Measurements from ENCODE around the gene MYORG.
"Not testable (repeated sequence)": the region's sequence is repeated elsewhere in the genome, so short reads cannot be mapped to it uniquely, and the experiment has no call there.

Gene MYORG

GRCh38 chr9:34367751-34368410 is 8.8 kb downstream of the MYORG start:
- not testable (repeated sequence) for DNase-seq

GRCh38 chr9:34366365-34366764 is 10.3 kb downstream of the MYORG start:
- no peak for DNase-seq

GRCh38 chr9:34365282-34365681 is 11.4 kb downstream of the MYORG start:
- no peak for DNase-seq

GRCh38 chr9:34363619-34364351 is 12.9 kb downstream of the MYORG start:
- no peak for DNase-seq

GRCh38 chr9:34362614-34363214 is 14.0 kb downstream of the MYORG start:
- no peak for DNase-seq

GRCh38 chr9:34352957-34353356 is 23.7 kb downstream of the MYORG start:
- DNase-seq: not testable (repeated sequence)

- DNase-seq: not testable (repeated sequence)
Measured at GRCh38 chr9:34352122-34352652, 24.5 kb downstream of the MYORG start.

GRCh38 chr9:34349324-34349723 is 27.4 kb downstream of the MYORG start:
- DNase-seq: no peak

GRCh38 chr9:34347800-34348158 is 28.9 kb downstream of the MYORG start:
- DNase-seq: no peak

GRCh38 chr9:34346873-34347799 is 29.6 kb downstream of the MYORG start:
- DNase-seq: no peak

- DNase-seq: no peak
Measured at GRCh38 chr9:34343605-34344004, 33.1 kb downstream of the MYORG start.

GRCh38 chr9:34343090-34343489 is 33.6 kb downstream of the MYORG start:
- DNase-seq: no peak

- DNase-seq: no peak
Measured at GRCh38 chr9:34341659-34342295, 34.9 kb downstream of the MYORG start.

GRCh38 chr9:34338665-34339385 is 37.9 kb downstream of the MYORG start:
- no peak for DNase-seq

- DNase-seq: not testable (repeated sequence)
Measured at GRCh38 chr9:34338079-34338478, 38.6 kb downstream of the MYORG start.

GRCh38 chr9:34337403-34337802 is 39.3 kb downstream of the MYORG start:
- DNase-seq: peak in 1 of 2 experiments; percentile 2

GRCh38 chr9:34335376-34335775 is 41.3 kb downstream of the MYORG start:
- no peak for DNase-seq

GRCh38 chr9:34334916-34335315 is 41.8 kb downstream of the MYORG start:
- no peak for DNase-seq

GRCh38 chr9:34334337-34334824 is 42.3 kb downstream of the MYORG start:
- no peak for DNase-seq

- DNase-seq: no peak
Measured at GRCh38 chr9:34333836-34334235, 42.9 kb downstream of the MYORG start.
